COR-L47 (cell line): ENCODE measurements around the gene IGF2BP2.
"Not testable (repeated sequence)": the region's sequence is repeated elsewhere in the genome, so short reads cannot be mapped to it uniquely, and the experiment has no call there.

Experiments
- DNase-seq: peaks from one replicate; lab custom pipeline; 2025; lab: John Stamatoyannopoulos, UW

IGF2BP2 gene

DNA sequence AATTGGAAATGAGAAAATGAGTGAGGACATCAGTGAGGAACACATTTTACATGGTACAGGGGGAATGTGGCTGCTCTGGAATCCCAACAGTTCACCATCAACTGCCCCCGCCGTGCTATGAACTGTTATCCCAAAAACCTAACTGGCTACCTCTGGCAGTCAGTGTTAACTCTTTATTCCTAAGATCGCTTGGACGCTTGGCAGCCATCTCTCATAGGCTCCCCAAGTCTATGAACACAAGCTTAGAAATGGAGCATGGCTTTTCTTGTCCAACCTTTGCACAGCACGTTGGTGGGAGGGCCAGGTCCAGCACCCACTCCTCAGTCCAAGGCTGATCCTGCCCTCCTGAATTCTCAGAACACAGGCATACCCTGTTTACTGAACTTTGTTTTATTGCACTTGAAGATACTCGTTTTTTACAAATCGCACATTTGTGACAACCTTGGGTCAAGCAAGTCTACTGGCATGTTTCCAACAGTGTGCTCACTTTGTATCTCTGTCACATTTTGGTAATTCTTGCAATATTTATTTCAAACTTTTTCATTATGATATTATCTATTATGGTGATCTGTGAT is 185.1 kb downstream of the IGF2BP2 start:
- DNase-seq: no peak

DNA sequence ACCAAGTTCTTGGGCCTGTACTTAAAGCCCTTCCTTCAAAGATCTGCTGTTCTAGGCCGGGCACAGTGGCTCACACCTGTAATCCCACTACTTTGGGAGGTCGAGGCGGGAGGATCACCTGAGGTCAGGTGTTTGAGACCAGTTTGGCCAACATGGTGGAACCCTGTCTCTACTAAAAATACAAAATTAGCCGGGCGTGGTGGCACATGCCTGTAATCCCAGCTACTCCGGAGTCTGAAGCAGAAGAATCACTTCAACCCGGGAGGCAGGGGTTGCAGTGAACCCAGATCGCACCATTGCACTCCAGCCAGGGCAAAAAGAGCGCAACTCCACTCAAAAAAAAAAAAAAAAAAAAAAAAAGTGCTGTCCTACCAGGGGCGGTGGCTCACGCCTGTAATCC is 186.2 kb downstream of the IGF2BP2 start:
- not testable (repeated sequence) for DNase-seq

DNA sequence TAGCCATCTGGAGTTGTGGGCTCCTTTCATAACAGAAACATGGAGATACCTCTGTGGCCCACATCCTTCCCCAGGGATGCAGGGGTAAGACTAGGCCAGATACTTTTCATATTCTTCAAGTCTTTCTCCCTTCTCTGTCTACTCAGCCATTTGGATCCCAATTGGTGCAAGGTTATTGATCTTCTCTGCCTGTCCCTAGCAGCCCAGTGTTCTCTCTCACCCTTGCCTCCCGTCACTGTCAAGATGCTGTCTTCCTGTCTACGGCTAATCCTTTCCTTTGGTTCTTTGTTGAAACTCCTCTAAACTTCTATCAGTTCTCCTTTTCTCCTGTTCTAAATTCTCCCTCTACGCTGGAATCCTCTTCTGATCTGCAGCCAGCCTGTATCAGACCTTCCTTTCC is 187.5 kb downstream of the IGF2BP2 start:
- DNase-seq: no peak

GRCh38 chr3:185632996-185633395 is 191.8 kb downstream of the IGF2BP2 start:
- DNase-seq: no peak

GRCh38 chr3:185631508-185632206 is 193.2 kb downstream of the IGF2BP2 start:
- no peak for DNase-seq

GRCh38 chr3:185631108-185631507 is 193.7 kb downstream of the IGF2BP2 start:
- DNase-seq: no peak

DNA sequence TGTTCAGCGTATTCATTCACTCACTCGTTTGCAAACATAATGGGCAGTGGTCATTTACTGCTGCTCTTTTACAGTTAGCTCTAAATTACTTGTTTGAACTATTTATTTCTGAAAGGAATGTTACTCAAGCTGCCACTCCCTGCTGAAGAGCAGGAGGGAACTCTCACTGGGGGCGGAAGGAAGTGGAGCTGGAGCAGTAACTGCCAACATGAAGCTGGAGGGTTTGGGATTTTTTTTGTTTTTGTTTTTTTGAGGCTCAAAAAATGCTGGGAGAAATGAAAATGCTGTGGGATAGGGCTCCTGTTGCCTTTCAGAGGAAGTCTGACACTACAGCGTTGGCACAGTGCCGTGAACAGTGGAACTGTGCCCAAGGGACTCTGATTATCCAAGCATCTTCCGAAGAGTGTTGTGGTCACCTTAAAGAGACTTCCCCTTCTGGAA is 194.6 kb downstream of the IGF2BP2 start:
- DNase-seq: no peak

DNA sequence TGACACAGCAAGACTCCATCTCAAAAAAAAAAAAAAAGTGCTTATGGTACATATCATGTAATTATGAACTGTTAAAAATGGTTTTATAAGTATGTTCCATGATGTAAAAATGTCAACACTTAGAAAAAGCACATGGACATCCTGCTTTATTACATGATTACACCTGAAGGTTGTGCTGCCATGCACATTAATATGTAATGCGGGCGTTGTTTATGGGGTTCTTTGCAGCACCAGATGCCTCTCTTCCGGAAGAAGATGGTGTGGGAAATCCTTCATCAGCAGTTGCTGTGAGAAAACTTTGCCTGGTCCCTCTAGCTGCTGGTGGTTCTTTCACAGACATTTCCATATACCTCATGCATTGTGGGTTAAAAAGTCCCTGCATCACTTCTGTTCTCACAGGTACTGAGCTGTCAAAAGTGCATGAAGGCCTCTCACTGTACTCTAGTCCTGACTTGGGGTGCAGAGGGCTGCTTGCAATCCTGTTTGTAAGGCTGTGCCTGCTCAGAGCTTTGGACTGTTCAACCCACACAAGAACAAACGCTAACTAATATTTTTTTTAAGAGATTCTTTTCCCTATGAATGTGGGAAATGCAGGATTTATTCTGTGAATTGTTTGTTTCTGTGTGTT is 195.2 kb downstream of the IGF2BP2 start:
- no peak for DNase-seq

DNA sequence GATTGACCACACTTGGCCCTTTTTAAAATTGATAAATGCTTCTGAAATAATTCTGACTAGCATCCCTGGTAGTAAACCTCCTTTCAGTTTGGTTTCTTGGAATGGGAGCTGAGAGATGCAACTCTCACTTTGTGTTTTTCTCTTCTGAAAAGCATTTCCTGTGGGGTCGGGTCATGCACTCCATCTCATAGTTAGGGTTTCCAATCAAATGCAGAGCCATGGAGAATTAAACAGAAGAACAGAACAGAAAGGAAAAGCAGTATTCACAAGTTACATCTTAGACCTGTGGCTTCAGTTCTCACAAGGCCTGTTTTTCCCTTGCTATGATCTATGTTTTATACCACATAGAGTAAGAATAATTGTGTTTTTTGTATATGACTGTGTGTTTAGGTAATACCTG is 199.1 kb downstream of the IGF2BP2 start:
- no peak for DNase-seq

DNA sequence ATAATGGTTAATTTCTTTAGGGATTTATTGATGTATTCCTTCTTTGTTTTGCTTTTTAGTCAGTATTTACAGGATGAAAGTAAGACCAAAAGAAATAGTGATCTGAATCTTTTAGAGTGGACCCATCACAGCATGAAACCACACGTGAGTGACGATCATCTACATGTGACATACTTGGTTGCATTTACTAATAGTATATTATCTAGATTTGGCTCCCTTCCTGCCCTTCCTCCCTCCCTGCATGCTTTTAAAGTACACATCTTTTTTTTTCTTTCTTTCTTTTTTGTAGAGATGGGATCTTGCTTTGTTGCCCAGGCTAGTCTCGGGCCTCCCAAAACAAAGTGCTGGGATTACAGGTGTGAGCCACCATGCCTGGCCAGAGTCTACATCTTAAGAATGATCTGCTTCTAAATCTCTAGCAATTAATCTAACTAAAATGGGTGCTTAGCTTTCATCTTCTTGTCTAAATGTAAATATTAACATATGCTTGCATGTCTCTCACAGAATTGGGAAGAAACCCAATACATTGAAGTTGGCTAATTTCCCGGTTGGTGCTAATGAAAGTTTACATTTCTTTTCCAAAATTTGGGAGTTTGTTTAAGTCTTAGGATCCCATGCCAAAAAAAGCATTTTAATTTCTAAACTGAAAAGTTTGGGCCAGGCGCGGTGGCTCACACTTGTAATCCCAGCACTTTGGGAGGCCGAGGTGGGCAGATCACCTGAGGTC is 200.7 kb downstream of the IGF2BP2 start:
- DNase-seq: no peak

DNA sequence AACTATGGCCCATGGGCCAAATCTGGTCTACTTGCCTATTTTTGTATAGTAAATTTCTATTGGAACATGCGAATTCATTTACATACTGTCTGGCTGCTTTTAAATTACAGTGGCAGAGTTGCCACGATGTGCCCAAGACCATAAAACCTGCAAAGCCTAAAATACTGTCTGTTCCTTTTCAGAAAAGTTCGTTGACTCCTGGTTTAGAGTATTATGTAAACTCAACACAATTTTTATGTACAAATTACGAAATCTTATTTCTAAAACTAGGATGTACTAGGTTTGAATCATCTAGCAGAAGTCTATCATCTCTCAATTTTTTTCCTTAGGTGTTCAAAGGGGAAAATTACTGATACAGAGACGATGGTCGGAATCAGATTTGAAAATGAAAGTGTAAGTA is 211.8 kb downstream of the IGF2BP2 start:
- DNase-seq: no peak

DNA sequence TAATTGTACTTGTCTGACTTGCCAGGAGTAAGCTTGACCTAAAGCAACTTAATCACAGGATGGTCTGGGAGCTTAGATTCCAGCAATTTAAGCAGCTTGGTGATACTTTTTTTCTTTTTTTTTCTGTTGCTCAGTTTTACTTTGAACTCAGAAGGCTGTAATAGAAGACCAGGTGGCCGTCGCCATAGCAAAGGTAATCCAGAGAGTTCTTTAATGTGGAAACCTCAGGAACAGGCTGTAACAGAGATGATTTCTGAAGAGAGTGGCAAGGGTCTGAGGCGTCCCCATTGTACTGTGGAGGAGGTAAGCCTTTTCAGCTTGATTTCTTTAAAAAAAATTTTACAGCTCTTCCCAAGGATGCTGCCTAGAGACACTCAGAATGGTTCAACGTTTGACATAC is 218.6 kb downstream of the IGF2BP2 start:
- DNase-seq: no peak

DNA sequence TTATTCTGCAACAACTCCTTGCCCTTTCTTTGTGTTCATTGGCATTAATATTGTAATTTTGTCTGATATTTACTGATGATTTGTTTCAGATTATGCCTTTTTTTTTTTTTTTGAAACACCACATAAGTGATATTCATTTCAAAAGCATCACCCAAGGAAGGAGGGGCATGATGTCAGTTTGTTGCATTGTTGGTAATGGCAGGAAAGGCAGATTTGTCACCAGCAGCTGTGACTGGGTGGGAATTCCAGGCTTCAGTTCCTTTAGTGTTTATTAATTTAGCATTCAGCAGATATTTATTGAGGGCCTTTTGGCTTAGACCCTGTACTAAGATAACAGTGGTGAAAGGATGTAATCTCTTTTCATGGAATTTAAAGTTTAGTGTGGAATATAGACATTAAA is 219.3 kb downstream of the IGF2BP2 start:
- no peak for DNase-seq

DNA sequence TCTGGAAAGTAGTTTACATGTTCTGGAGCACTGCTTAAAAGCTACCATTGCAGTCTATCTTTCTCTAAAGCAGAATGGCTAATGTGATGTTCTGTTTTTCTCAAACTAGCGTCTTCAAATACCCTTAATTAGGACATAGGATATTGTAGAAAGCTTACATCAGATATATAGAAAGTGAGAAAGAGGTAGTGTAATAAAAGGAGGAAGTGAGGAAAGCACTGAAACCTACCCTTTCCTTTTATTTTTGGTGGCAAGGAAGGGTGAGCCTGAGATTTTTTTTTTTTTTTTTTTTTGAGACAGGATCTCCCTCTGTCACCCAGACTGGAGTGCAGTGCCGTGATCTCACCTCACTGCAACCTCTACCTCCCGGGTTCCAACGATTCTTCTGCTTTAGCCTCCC is 229.3 kb downstream of the IGF2BP2 start:
- no peak for DNase-seq

DNA sequence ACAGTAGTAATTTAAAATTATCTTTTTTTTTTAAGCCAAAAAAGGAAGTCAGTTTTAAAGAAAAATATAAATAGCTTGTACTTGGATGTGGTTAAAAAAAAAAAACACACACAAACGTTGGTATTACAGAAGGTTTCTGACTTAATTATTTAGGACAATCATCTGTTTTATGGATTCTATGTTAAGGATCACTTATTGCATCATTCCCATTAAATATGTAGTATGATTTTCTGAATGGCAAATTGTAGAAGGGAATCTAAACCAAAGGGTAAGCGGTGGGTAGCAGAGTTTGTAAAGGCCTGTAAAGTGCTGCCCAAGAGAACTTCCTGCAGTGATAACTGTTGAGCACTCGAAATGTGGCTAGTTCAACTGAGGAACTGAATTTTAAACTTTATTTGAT is 230.8 kb downstream of the IGF2BP2 start:
- DNase-seq: no peak
